Kidney tubule cell (primary cell): ENCODE results near the gene DHPS.
"Not testable (repeated sequence)": the region's sequence is repeated elsewhere in the genome, so short reads cannot be mapped to it uniquely, and the experiment has no call there.

Source experiments
- DNase-seq: peaks from one replicate; pipeline ENCODE4 v3.0.0-alpha.2; 2018; ENCODE audit warnings: low spot score

The DHPS gene

GRCh38 chr19:12705654-12706331, 24.1 kb upstream of the DHPS start:
- DNase-seq = no peak

GRCh38 chr19:12705169-12705568, 23.5 kb upstream of the DHPS start:
- DNase-seq = no peak

- peak; percentile 26 for DNase-seq
Measured at GRCh38 chr19:12703046-12703445, 21.4 kb upstream of the DHPS start.

- DNase-seq = no peak
Measured at GRCh38 chr19:12701596-12702282, 20.1 kb upstream of the DHPS start.

- DNase-seq = no peak
Measured at GRCh38 chr19:12698138-12698537, 16.5 kb upstream of the DHPS start.

- DNase-seq = not testable (repeated sequence)
Measured at GRCh38 chr19:12697425-12697824, 15.7 kb upstream of the DHPS start.

GRCh38 chr19:12696366-12697335, 15.0 kb upstream of the DHPS start, which contains the start of gene FBXW9:
TSS of gene FBXW9 (minus strand) at chr19:12696631. CDS start at chr19:12696581, 50 bp downstream.
- peak; percentile 93 for DNase-seq

- no peak for DNase-seq
Measured at GRCh38 chr19:12695997-12696365, 14.3 kb upstream of the DHPS start.

GRCh38 chr19:12695514-12695913, 13.8 kb upstream of the DHPS start:
- no peak for DNase-seq

GRCh38 chr19:12695096-12695495, 13.4 kb upstream of the DHPS start:
- peak; percentile 9 for DNase-seq

GRCh38 chr19:12694641-12695040, 13.0 kb upstream of the DHPS start:
- DNase-seq = no peak

- no peak for DNase-seq
Measured at GRCh38 chr19:12692960-12693359, 11.3 kb upstream of the DHPS start.

GRCh38 chr19:12689581-12690216, 8.0 kb upstream of the DHPS start:
- no peak for DNase-seq

- no peak for DNase-seq
Measured at GRCh38 chr19:12689012-12689411, 7.3 kb upstream of the DHPS start.

- no peak for DNase-seq
Measured at GRCh38 chr19:12687496-12688196, 6.0 kb upstream of the DHPS start, which contains the start of gene GNG14. TSS of gene GNG14 (plus strand) at chr19:12687998. CDS start at chr19:12688049, 51 bp downstream.

- DNase-seq = no peak
Measured at GRCh38 chr19:12685831-12686230, 4.2 kb upstream of the DHPS start.

- no peak for DNase-seq
Measured at GRCh38 chr19:12680034-12680433, 1.6 kb downstream of the DHPS start.

GRCh38 chr19:12678039-12678438, 3.6 kb downstream of the DHPS start:
- not testable (repeated sequence) for DNase-seq

GRCh38 chr19:12676928-12677327, 4.8 kb downstream of the DHPS start:
- no peak for DNase-seq

GRCh38 chr19:12676384-12676792, 5.3 kb downstream of the DHPS start:
- peak; percentile 84 for DNase-seq

- no peak for DNase-seq
Measured at GRCh38 chr19:12675940-12676339, 5.7 kb downstream of the DHPS start.
